Measurements from ENCODE around the gene SLC38A7. TPM values are rescaled to one million over a fixed set of nuclear protein-coding genes. Genes with fewer than 3 reads are reported as not detected.
"Not testable (repeated sequence)": the region's sequence is repeated elsewhere in the genome, so short reads cannot be mapped to it uniquely, and the experiment has no call there.

Gene SLC38A7
- polyA plus RNA-seq, 1 donor: 7.0 TPM

DNA sequence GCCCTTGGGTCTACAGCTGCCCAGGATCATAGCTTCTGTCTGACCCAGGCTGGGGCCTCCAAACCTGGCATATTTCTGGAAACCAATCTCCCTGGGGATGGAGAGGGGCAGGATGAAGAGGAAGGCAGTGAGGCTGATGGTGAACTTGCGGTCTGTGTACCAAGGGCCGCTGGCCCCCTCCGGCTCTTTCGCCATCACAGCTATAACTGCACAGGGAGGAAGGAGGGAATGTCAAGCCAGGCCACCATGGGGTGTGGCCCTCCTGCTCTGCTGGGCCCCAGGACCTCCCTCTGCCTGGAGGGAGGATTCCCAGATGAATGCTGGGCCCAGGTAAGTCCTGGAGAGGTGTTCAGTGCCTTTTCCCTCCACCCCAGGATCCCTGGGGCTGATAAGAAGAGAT lies 6.3 kb downstream of the SLC38A7 start:
- DNase-seq (ENCODE audit: low read depth): no peak

DNA sequence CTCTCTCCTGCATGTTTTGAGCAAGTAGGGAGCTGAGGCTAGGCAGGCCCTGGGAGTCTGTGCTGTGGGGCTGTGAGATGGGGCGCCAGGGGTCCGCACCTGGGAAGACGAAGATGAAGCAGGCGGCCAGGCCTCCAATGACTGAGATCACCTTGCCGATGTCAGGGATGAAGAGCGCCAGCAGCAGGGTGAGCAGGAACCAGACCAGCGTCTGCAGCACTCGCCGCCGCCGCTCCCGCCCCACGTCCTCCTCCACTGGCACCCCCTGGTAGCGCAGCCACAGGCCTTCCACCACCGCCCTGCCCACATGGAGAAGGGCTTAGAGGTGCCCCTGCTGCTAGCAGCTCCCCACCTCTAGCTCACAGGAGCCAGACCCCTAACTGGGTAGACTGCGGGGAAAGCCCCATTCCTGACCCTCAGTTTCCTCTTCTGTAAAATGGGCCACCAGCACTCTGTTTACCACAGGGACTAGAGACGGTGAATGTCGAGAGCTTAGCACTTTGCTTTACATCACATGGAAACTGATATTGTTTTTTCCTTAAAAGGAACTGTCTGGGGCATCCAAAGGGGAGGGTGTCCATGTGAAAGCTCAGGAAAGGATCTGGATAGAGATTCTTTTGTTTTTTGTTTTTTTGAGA lies 13.5 kb downstream of the SLC38A7 start:
- DNase-seq (ENCODE audit: low read depth): no peak

DNA sequence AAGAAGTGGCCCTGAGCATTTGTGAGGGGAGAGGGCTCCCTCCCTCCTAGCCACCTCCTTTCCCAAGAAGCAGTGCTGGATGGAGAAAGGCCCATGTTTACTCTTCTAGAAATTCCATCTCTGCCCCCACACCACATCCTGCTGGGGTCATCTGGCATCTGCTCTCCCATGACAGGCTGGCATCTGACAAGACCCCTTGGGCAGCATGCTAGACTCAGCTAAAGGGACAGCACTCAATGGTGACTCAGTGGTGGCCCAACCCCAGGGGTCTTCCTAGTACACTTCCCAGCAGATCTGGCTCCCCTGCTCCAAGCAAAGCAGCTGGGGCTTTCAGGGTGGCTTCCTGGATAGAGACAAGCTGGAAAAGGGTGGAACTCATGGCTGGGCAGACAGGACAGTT lies 14.4 kb downstream of the SLC38A7 start:
- no peak for DNase-seq (ENCODE audit: low read depth)

GRCh38 chr16:58665200-58665599 lies 19.4 kb downstream of the SLC38A7 start:
- DNase-seq (ENCODE audit: low read depth): no peak

GRCh38 chr16:58661199-58661830 lies 23.3 kb downstream of the SLC38A7 start:
- peak; percentile 62 for DNase-seq (ENCODE audit: low read depth)

DNA sequence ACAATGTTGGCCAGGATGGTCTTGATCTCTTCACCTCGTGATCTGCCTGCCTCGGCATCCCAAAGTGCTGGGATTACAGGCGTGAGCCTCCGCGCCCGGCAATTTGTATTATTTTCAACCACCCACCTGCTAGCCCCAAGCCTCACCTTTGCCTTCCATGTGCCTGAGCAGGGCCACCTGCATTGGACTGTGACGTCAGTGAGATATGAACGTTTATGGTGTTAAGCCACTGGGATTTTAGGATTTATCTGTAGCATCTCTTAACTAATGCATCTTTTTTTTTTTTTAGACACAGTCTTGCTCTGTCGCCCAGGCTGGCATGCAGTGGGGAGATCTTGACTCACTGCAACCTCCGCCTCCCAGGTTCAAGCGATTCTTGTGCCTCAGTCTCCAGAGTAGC lies 24.7 kb downstream of the SLC38A7 start:
- DNase-seq (ENCODE audit: low read depth): not testable (repeated sequence)

GRCh38 chr16:58658796-58659211 lies 25.8 kb downstream of the SLC38A7 start:
- DNase-seq (ENCODE audit: low read depth): no peak

DNA sequence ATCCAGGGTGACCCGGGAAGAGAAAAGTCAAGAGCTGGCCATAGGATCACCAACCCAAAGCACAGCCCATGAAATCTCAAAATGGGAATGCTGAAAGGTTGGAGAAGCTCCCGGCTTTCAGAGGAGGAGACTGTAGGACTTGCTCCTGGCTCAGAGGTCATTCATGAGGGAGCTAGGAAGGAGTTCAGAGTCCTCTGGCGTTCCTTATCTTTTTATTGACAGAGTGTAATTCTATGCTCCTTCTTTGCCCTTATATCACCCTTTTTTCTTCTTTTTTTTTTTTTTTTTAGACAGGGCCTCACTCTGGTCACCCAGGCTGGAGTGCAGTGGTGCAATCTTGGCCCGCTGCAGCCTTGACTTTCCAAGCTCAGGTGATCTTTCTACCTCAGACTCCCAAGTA lies 27.7 kb downstream of the SLC38A7 start:
- no peak for DNase-seq (ENCODE audit: low read depth)

- DNase-seq (ENCODE audit: low read depth): no peak
Observed at GRCh38 chr16:58655215-58655596, 29.4 kb downstream of the SLC38A7 start.

GRCh38 chr16:58654560-58655214 lies 29.9 kb downstream of the SLC38A7 start:
- no peak for DNase-seq (ENCODE audit: low read depth)

- DNase-seq (ENCODE audit: low read depth): no peak
Observed at GRCh38 chr16:58652741-58653140, 31.8 kb downstream of the SLC38A7 start.

DNA sequence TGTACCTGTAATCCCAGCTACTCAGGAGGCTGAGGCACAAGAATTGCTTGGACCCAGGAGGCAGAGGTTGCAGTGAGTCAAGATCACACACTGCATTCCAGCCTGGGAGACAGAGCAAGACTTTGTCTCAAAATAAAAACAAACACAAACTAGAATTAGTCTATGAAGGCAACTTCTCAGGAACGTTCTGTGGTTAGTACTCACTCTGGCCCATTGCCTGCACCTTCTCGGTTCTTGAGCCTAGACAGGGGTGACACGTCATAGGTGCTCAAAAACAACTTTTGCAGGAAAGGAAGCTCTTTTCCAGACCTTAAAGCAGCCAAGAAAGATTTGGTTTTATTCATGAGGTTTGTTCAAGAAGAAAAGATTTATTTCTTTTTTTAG lies 32.6 kb downstream of the SLC38A7 start:
- no peak for DNase-seq (ENCODE audit: low read depth)

- DNase-seq (ENCODE audit: low read depth): no peak
Observed at GRCh38 chr16:58649707-58650106, 34.9 kb downstream of the SLC38A7 start.

GRCh38 chr16:58647107-58647506 lies 37.5 kb downstream of the SLC38A7 start:
- no peak for DNase-seq (ENCODE audit: low read depth)

- DNase-seq (ENCODE audit: low read depth): no peak
Observed at GRCh38 chr16:58644765-58645487, 39.6 kb downstream of the SLC38A7 start.

DNA sequence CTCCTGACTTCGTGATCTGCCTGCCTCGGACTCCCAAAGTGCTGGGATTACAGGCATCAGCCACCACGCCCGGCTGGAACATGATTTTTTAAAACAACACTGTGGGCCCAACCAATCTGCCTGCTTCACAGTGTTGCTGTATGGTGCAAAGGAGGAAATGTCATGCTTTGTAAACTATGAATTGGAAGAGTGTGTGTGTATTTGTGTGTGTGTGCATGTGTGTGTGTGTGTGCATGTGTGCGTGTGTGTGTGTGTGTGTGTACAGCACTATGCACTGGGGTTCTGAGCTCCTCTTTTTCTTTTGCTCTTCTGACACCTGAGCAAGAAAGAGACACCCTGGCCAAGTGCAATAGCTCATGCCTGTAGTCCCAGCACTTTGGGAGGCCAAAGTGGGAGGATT lies 40.5 kb downstream of the SLC38A7 start:
- no peak for DNase-seq (ENCODE audit: low read depth)

- no peak for DNase-seq (ENCODE audit: low read depth)
Observed at GRCh38 chr16:58640949-58641348, 43.6 kb downstream of the SLC38A7 start.

GRCh38 chr16:58639836-58640235 lies 44.7 kb downstream of the SLC38A7 start:
- DNase-seq (ENCODE audit: low read depth): no peak

GRCh38 chr16:58639230-58639629 lies 45.3 kb downstream of the SLC38A7 start:
- no peak for DNase-seq (ENCODE audit: low read depth)

GRCh38 chr16:58638148-58639036 lies 46.2 kb downstream of the SLC38A7 start:
- DNase-seq (ENCODE audit: low read depth): no peak

DNA sequence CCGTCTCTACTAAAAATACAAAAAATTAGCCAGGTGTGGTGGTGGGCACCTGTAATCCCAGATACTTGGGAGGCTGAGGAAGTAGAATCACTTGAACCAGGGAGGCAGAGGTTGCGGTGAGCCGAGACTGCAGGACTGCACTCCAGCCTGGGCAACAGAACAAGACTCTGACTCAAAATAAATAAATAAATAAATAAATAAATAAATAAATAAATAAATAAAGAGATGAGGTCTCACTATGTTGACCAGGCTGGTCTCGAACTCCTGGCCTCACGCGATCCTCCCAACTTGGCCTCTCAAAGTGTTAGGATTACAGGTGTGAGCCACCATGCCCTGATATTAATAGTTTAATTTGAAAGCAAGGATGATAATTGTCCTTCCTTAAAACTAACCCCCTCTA lies 47.5 kb downstream of the SLC38A7 start:
- not testable (repeated sequence) for DNase-seq (ENCODE audit: low read depth)

DNA sequence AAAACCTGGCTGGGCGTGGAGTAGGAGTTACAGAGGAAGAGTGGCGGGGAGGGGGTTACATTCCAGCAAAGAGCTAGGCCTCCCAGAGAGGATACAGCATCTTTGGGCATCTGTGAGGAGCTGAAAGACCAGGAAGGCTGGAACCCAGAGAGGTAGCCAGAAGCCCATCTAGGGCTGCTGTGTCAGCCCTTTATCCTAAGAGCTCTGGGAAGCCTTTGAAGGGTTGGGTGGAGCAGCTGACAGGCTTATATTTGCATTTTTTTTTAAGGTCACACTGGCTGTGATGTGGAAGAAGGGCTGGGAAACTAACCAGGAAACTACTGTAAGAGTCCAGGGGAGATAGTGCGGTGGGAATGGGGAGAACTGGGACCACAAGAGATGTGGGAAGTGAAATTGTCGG lies 48.1 kb downstream of the SLC38A7 start:
- DNase-seq (ENCODE audit: low read depth): no peak
